ENCODE data around the gene AGTR2.

DNA sequence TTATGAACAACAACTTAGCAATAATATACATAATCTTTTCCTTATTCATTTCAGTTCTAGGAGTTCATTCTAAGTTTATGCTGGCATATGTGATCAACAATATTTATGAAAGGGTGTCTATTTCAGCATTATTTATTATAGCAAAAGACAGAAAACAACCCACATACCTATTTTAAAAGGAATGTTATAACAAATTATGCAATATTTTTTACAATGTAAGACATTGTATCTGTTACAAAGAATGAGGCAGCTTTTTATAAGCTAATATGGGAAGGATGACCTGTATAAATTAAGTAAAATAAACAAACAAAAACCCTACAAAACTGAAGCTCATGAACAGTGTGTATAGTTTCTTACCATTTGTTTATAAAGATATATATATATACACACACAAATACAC, 42.7 kb downstream of the AGTR2 start:
- TF ChIP-seq, protein P1, sequence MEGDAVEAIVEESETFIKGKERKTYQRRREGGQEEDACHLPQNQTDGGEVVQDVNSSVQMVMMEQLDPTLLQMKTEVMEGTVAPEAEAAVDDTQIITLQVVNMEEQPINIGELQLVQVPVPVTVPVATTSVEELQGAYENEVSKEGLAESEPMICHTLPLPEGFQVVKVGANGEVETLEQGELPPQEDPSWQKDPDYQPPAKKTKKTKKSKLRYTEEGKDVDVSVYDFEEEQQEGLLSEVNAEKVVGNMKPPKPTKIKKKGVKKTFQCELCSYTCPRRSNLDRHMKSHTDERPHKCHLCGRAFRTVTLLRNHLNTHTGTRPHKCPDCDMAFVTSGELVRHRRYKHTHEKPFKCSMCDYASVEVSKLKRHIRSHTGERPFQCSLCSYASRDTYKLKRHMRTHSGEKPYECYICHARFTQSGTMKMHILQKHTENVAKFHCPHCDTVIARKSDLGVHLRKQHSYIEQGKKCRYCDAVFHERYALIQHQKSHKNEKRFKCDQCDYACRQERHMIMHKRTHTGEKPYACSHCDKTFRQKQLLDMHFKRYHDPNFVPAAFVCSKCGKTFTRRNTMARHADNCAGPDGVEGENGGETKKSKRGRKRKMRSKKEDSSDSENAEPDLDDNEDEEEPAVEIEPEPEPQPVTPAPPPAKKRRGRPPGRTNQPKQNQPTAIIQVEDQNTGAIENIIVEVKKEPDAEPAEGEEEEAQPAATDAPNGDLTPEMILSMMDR (conservative IDR thresholded peaks at IDR 0.05; ENCODE audit: low read depth, low read length) = no peak
- TF ChIP-seq EZH2phosphoT487 (IDR thresholded peaks at IDR 0.05; ENCODE audit: borderline replicate concordance, low read length) = no peak

All from PC-3 (cell line).